BJ (cell line): ENCODE measurements around the gene HMCN2. TPM values are rescaled to one million over a fixed set of nuclear protein-coding genes. Genes with fewer than 3 reads are reported as not detected.

Experiments used
- CTCF ChIA-PET: fragments of 350-600 bp; formaldehyde crosslinking; extraction: SDS; loops from one replicate; lab custom pipeline; 2021; ENCODE audit warnings: antibody characterized with exemption, inconsistent platforms; lab: Yijun Ruan, JAX
- POLR2A ChIA-PET: fragments of 300-600 bp; sonication (Branson Sonifier 250); formaldehyde crosslinking; extraction: SDS; loops from one replicate; lab custom pipeline; 2021; ENCODE audit warnings: antibody characterized with exemption; lab: Charles Lee
- DNase-seq: peaks from one replicate; pipeline ENCODE4 v3.0.0-alpha.2; 2011; ENCODE audit warnings: low read depth
- H3K27me3 ChIP-seq: 2 replicates; pipeline ENCODE4 v1.6.0; 2011; ENCODE audit warnings: low read length; ENCODE audit not compliant: control insufficient read depth, insufficient read depth
- H3K36me3 ChIP-seq: 2 replicates; pipeline ENCODE4 v1.5.1; 2011; ENCODE audit warnings: low read length; ENCODE audit not compliant: control insufficient read depth, insufficient read depth
- H3K4me3 ChIP-seq: 2 replicates; pipeline ENCODE4 v1.5.1; 2011; ENCODE audit warnings: low read depth, mild to moderate bottlenecking, control low read depth, low read length
- polyA plus RNA-seq: library from polyadenylated mRNA; depleted of rRNA; stranded (reverse); fragments of >200 nt; gene quantifications from 2 replicates; pipeline ENCODE4 v1.2.3, GENCODE V29; 2011
- TF ChIP-seq, protein P1 (sequence below): IDR thresholded peaks from 2 replicates; pipeline ENCODE4 v1.5.1; 2011; ENCODE audit warnings: low read depth, mild to moderate bottlenecking, control low read depth, inconsistent platforms, low read length, moderate library complexity; ENCODE audit not compliant: insufficient read depth

HMCN2 gene
- polyA plus RNA-seq, 1 experiment = not detected

DNA sequence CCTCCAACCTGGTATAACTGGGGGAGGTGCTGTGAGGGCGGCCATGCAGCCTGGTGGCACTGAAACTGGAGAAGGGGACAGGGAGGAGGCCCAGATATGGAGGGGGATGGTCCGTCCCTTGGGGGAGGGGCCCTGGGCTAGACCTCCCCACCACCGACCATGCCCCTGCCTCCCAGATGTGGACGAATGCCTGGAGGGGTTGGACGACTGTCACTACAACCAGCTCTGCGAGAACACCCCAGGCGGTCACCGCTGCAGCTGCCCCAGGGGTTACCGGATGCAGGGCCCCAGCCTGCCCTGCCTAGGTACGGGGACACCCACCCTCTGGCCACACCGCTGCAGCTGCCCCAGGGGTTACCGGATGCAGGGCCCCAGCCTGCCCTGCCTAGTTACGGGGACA lies 163.8 kb downstream of the HMCN2 start:
- Histone ChIP-seq H3K27me3 (no peaks in the 10 kb centered on the region), H3K36me3 (no peaks in the 10 kb centered on the region), H3K4me3 (no peak overlapping the region)
- CTCF ChIA-PET = no interaction called here
- TF ChIP-seq, protein P1, sequence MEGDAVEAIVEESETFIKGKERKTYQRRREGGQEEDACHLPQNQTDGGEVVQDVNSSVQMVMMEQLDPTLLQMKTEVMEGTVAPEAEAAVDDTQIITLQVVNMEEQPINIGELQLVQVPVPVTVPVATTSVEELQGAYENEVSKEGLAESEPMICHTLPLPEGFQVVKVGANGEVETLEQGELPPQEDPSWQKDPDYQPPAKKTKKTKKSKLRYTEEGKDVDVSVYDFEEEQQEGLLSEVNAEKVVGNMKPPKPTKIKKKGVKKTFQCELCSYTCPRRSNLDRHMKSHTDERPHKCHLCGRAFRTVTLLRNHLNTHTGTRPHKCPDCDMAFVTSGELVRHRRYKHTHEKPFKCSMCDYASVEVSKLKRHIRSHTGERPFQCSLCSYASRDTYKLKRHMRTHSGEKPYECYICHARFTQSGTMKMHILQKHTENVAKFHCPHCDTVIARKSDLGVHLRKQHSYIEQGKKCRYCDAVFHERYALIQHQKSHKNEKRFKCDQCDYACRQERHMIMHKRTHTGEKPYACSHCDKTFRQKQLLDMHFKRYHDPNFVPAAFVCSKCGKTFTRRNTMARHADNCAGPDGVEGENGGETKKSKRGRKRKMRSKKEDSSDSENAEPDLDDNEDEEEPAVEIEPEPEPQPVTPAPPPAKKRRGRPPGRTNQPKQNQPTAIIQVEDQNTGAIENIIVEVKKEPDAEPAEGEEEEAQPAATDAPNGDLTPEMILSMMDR = no peak
- no peak for DNase-seq
- POLR2A ChIA-PET = no interaction called here

- TF ChIP-seq, protein P1 = no peak
- Histone ChIP-seq H3K4me3 (no peak overlapping the region), H3K27me3 (no peaks in the 10 kb centered on the region), H3K36me3 (no peaks in the 10 kb centered on the region)
- POLR2A ChIA-PET = no interaction called here
- no peak for DNase-seq
- CTCF ChIA-PET = no interaction called here
Measured at GRCh38 chr9:130429831-130430230, 164.3 kb downstream of the HMCN2 start.

DNA sequence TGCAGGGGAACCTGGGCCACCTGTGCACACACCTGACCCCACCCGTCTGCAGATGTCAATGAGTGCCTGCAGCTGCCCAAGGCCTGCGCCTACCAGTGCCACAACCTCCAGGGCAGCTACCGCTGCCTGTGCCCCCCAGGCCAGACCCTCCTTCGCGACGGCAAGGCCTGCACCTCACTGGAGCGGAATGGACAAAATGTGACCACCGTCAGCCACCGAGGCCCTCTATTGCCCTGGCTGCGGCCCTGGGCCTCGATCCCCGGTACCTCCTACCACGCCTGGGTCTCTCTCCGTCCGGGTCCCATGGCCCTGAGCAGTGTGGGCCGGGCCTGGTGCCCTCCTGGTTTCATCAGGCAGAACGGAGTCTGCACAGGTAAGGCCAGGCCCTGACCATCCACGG lies 164.7 kb downstream of the HMCN2 start:
- Histone ChIP-seq H3K27me3 (no peaks in the 10 kb centered on the region), H3K4me3 (no peak overlapping the region), H3K36me3 (no peaks in the 10 kb centered on the region)
- ChIA-PET POLR2A (no interaction called here), CTCF (no interaction called here)
- TF ChIP-seq, protein P1 = no peak
- DNase-seq = no peak

- Histone ChIP-seq H3K4me3 (no peak overlapping the region), H3K36me3 (no peaks in the 10 kb centered on the region), H3K27me3 (no peaks in the 10 kb centered on the region)
- no peak for DNase-seq
- ChIA-PET CTCF (no interaction called here), POLR2A (no interaction called here)
- TF ChIP-seq, protein P1 = no peak
Measured at GRCh38 chr9:130430734-130431535, 165.4 kb downstream of the HMCN2 start.

GRCh38 chr9:130431536-130432303 lies 166.2 kb downstream of the HMCN2 start:
- no peak for DNase-seq
- CTCF ChIA-PET = interaction anchor here (1.3 kb wide), 1 partner anchor 10 kb away, joined by 6 read pairs; no protein-coding TSS in a partner anchor
- POLR2A ChIA-PET = no interaction called here
- Histone ChIP-seq H3K27me3 (peaks cover 3% of the 10 kb centered on the region; the same call in 1 of the 2 replicates), H3K36me3 (no peaks in the 10 kb centered on the region), H3K4me3 (no peak overlapping the region)
- TF ChIP-seq, protein P1 = no peak
